GM12878 (cell line): ENCODE data around the gene ARL3. TPM values are rescaled to one million over a fixed set of nuclear protein-coding genes. Genes with fewer than 3 reads are reported as not detected.

Source experiments
- BRCA1 ChIP-seq: IDR thresholded peaks from 2 replicates; pipeline ENCODE4 v1.6.1; 2011; ENCODE audit warnings: low read depth, low read length, improper control_type of control experiment
- CBFB ChIP-seq: IDR thresholded peaks from 2 replicates; pipeline ENCODE4 v1.6.1; 2016; ENCODE audit warnings: antibody characterized with exemption, low read depth
- CBX3 ChIP-seq: fragments of 200-600 bp; sonication (generic); IDR thresholded peaks from 2 replicates; pipeline ENCODE4 v1.6.1; 2016; ENCODE audit warnings: low read depth, borderline replicate concordance
- CHD2 ChIP-seq: IDR thresholded peaks from 2 replicates; pipeline ENCODE4 v1.6.1; 2011; ENCODE audit warnings: low read depth, low read length, improper control_type of control experiment, borderline replicate concordance
- HCFC1 ChIP-seq: fragments of 150-350 bp; IDR thresholded peaks from 2 replicates; pipeline ENCODE4 v1.6.1; 2014; ENCODE audit warnings: low read length
- HDGF ChIP-seq: fragments of 450-650 bp; IDR thresholded peaks from 2 replicates; pipeline ENCODE4 v1.6.1; 2016; ENCODE audit warnings: antibody characterized with exemption
- IKZF1 ChIP-seq: fragments of 450-650 bp; conservative IDR thresholded peaks from 2 replicates; pipeline ENCODE4 v1.6.1; 2017; ENCODE audit warnings: antibody characterized with exemption, mild to moderate bottlenecking
- NBN ChIP-seq: fragments of 450-650 bp; IDR thresholded peaks from 2 replicates; pipeline ENCODE4 v1.6.1; 2016
- NFXL1 ChIP-seq: fragments of 450-650 bp; IDR thresholded peaks from 2 replicates; pipeline ENCODE4 v1.6.1; 2017; ENCODE audit warnings: antibody characterized with exemption, mild to moderate bottlenecking, borderline replicate concordance
- NFYB ChIP-seq: IDR thresholded peaks from 2 replicates; pipeline ENCODE4 v1.6.1; 2011; ENCODE audit warnings: low read depth, mild to moderate bottlenecking, low read length, improper control_type of control experiment, moderate library complexity; ENCODE audit not compliant: insufficient read depth
- NR2C1 ChIP-seq: fragments of 450-650 bp; IDR thresholded peaks from 2 replicates; pipeline ENCODE4 v1.6.1; 2017; ENCODE audit warnings: antibody characterized with exemption, mild to moderate bottlenecking, moderate library complexity
- POU2F2 ChIP-seq: IDR thresholded peaks from 3 replicates; pipeline ENCODE4 v1.6.1; 2011; ENCODE audit warnings: low read depth, mild to moderate bottlenecking, low read length, borderline replicate concordance
- RAD51 ChIP-seq: fragments of 450-650 bp; IDR thresholded peaks from 2 replicates; pipeline ENCODE4 v1.6.1; 2016; ENCODE audit warnings: moderate library complexity, mild to moderate bottlenecking, inconsistent platforms
- RUNX3 ChIP-seq: IDR thresholded peaks from 2 replicates; pipeline ENCODE4 v1.6.1; 2012; ENCODE audit warnings: low read length, inconsistent platforms
- SMARCA5 ChIP-seq: fragments of 450-650 bp; IDR thresholded peaks from 2 replicates; pipeline ENCODE4 v1.6.1; 2017; ENCODE audit warnings: mild to moderate bottlenecking
- SP1 ChIP-seq: IDR thresholded peaks from one replicate; pipeline ENCODE4 v1.6.1; 2011; ENCODE audit warnings: low read depth, low read length
- SPI1 ChIP-seq: IDR thresholded peaks from 2 replicates; pipeline ENCODE4 v1.6.1; 2011; ENCODE audit warnings: low read depth, mild to moderate bottlenecking, low read length, moderate library complexity, borderline replicate concordance; ENCODE audit not compliant: insufficient read depth
- STAT3 ChIP-seq: IDR thresholded peaks from 2 replicates; pipeline ENCODE4 v1.6.1; 2011; ENCODE audit warnings: low read depth, low read length, improper control_type of control experiment
- TBL1XR1 ChIP-seq: IDR thresholded peaks from 2 replicates; pipeline ENCODE4 v1.6.1; 2012; ENCODE audit warnings: low read depth, low read length, improper control_type of control experiment
- YBX1 ChIP-seq: fragments of 450-650 bp; IDR thresholded peaks from 2 replicates; pipeline ENCODE4 v1.6.1; 2016; ENCODE audit warnings: antibody characterized with exemption
- ZBED1 ChIP-seq: IDR thresholded peaks from 2 replicates; pipeline ENCODE4 v1.6.1; 2016; ENCODE audit warnings: borderline replicate concordance
- ZNF622 ChIP-seq: fragments of 450-650 bp; IDR thresholded peaks from 2 replicates; pipeline ENCODE4 v1.6.1; 2017; ENCODE audit warnings: mild to moderate bottlenecking, inconsistent platforms
- polyA plus RNA-seq, 11 experiments: library from polyadenylated mRNA; depleted of rRNA in 4 of 11; unstranded in 6 of 11; stranded (reverse) in 5 of 11; fragments of >200 nt; fragmentation: Nextera tagmentation in 4 of 11; fragmentation: Illumina TruSeq in 1 of 11; extraction: Ambion mirVana in 4 of 11; extraction: Trizol in 1 of 11; gene quantifications; 1 replicate in 1 of 11; 2 replicates in 10 of 11; pipeline versions ENCODE4 v1.2.1 to v1.2.3, GENCODE V29; 2011 to 2016; ENCODE audit warnings: inconsistent platforms in 2 of 11, missing spikeins in 2 of 11, low read depth in 1 of 11
- total RNA-seq, 4 experiments: library from RNA; depleted of rRNA in 3 of 4; stranded (reverse); fragments of >200 nt in 3 of 4; fragmentation: Illumina TruSeq in 1 of 4; extraction: Trizol in 1 of 4; gene quantifications; 2 replicates each; pipeline versions ENCODE4 v1.2.1 to v1.2.3, GENCODE V29; 2013 to 2021
- TF ChIP-seq, protein P1 (sequence below): fragments of 450-650 bp; IDR thresholded peaks from 2 replicates; pipeline ENCODE4 v1.6.1; 2017; ENCODE audit warnings: mild to moderate bottlenecking, moderate library complexity
- TF ChIP-seq, protein P2 (sequence below): IDR thresholded peaks from 2 replicates; pipeline ENCODE4 v1.6.1; 2011; ENCODE audit warnings: borderline replicate concordance, low read depth, mild to moderate bottlenecking, moderate library complexity, low read length; ENCODE audit not compliant: insufficient read depth, poor library complexity, severe bottlenecking

The ARL3 gene
- total and polyA plus RNA-seq, 10 of the 15 experiments (the other 5 are each of a cell fraction or from before 2014, with no cell fraction given): 4.9 to 26.1 (median 11.0) TPM

DNA sequence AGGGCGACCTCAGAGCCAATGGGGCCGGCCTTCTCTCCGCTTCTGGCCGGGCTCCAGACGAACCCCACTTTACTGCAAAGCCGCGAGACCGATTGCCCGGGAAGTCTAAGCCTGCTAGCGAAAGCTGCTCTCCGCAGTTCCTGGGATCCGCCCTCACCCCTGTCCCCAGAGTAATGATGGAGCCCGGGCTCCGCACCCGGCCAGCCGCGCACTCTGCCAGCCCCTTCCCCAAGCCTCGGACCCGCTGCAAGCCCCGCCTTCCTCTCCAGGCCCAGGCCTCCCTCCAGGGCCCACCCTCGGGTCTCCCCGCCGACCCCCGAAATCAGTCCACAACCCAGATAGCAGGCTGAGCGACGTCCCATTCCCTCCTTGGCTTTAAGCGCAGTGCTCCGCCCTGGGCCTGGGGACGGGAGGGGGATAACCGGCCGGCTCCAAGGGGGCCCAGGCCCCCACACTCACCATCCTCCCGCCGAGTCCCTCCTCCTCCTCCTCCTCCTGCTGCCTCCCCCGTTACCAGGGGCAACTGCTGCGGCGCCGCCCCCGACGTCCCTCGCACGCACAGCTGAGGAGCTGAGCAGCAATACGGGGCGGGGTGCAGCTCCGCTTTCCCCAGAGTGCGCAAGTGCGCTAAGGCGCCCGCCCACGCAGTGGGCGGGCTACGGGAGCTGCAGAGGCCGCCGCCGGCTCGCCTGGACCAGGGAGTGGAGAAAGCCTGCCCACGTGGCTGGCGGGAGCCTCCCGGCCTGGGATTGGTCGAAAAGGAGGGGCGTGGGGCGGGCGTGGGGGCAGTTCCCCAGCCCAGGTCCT lies at the start of gene ARL3 (continued):
- TF ChIP-seq, protein P1, sequence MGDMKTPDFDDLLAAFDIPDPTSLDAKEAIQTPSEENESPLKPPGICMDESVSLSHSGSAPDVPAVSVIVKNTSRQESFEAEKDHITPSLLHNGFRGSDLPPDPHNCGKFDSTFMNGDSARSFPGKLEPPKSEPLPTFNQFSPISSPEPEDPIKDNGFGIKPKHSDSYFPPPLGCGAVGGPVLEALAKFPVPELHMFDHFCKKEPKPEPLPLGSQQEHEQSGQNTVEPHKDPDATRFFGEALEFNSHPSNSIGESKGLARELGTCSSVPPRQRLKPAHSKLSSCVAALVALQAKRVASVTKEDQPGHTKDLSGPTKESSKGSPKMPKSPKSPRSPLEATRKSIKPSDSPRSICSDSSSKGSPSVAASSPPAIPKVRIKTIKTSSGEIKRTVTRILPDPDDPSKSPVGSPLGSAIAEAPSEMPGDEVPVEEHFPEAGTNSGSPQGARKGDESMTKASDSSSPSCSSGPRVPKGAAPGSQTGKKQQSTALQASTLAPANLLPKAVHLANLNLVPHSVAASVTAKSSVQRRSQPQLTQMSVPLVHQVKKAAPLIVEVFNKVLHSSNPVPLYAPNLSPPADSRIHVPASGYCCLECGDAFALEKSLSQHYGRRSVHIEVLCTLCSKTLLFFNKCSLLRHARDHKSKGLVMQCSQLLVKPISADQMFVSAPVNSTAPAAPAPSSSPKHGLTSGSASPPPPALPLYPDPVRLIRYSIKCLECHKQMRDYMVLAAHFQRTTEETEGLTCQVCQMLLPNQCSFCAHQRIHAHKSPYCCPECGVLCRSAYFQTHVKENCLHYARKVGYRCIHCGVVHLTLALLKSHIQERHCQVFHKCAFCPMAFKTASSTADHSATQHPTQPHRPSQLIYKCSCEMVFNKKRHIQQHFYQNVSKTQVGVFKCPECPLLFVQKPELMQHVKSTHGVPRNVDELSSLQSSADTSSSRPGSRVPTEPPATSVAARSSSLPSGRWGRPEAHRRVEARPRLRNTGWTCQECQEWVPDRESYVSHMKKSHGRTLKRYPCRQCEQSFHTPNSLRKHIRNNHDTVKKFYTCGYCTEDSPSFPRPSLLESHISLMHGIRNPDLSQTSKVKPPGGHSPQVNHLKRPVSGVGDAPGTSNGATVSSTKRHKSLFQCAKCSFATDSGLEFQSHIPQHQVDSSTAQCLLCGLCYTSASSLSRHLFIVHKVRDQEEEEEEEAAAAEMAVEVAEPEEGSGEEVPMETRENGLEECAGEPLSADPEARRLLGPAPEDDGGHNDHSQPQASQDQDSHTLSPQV: no peak
- TF ChIP-seq NFYB: peak; percentile 78; the same call in 1 of the 2 replicates
- TF ChIP-seq POU2F2: 0 out of 3 replicates have a peak, but pooled peaks have one; percentile 16
- TF ChIP-seq ZNF622: no peak
- TF ChIP-seq CHD2: peak; percentile 55; the same call in 1 of the 2 replicates
- no peak for TF ChIP-seq SPI1
- TF ChIP-seq, protein P2, sequence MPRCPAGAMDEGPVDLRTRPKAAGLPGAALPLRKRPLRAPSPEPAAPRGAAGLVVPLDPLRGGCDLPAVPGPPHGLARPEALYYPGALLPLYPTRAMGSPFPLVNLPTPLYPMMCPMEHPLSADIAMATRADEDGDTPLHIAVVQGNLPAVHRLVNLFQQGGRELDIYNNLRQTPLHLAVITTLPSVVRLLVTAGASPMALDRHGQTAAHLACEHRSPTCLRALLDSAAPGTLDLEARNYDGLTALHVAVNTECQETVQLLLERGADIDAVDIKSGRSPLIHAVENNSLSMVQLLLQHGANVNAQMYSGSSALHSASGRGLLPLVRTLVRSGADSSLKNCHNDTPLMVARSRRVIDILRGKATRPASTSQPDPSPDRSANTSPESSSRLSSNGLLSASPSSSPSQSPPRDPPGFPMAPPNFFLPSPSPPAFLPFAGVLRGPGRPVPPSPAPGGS: no peak
- no peak for TF ChIP-seq CBX3
- TF ChIP-seq HDGF: peak; percentile 75; the same call in 1 of the 2 replicates
- TF ChIP-seq HCFC1: 0 out of 2 replicates have a peak, but pooled peaks have one; percentile 17
- peak; percentile 53; the same call in 1 of the 2 replicates for TF ChIP-seq CBFB
- no peak for TF ChIP-seq YBX1
- no peak for TF ChIP-seq ZBED1
- peak; percentile 100 for TF ChIP-seq NFXL1
- no peak for TF ChIP-seq NR2C1
- TF ChIP-seq RAD51: peak; percentile 87
- TF ChIP-seq SP1: peak; percentile 72
- TF ChIP-seq STAT3: no peak
- peak; percentile 74 for TF ChIP-seq IKZF1
- no peak; the same call in 1 of the 2 replicates for TF ChIP-seq RUNX3
- peak; percentile 86 for TF ChIP-seq NBN
- no peak for TF ChIP-seq SMARCA5
- 0 out of 2 replicates have a peak, but pooled peaks have one; percentile 14 for TF ChIP-seq BRCA1
- peak; percentile 60; the same call in 1 of the 2 replicates for TF ChIP-seq TBL1XR1
